Bronchial epithelial cell (primary cell): ENCODE results near the gene POP4. TPM values are rescaled to one million over a fixed set of nuclear protein-coding genes. Genes with fewer than 3 reads are reported as not detected.
A peak's percentile ranks its signal among the peaks of the same experiment; 100 is the strongest.

ENCODE experiments used
- DNase-seq: peaks from one replicate; pipeline ENCODE4 v3.0.0-alpha.2; 2010; ENCODE audit warnings: low read depth
- FAIRE-seq: peaks from 2 replicates; lab custom pipeline; 2011; peaks lifted over from hg19 to GRCh38; lab: Jason Lieb, UNC
- H3K27me3 ChIP-seq: 2 replicates; pipeline ENCODE4 v1.5.1; 2011; ENCODE audit warnings: low read length; ENCODE audit not compliant: control insufficient read depth, insufficient read depth
- H3K36me3 ChIP-seq: 2 replicates; pipeline ENCODE4 v1.5.1; 2011; ENCODE audit warnings: low read length; ENCODE audit not compliant: control insufficient read depth, insufficient read depth
- H3K4me3 ChIP-seq: 2 replicates; pipeline ENCODE4 v1.5.1; 2011; ENCODE audit warnings: mild to moderate bottlenecking, low read depth, low read length, control low read depth
- CTCF ChIP-seq: IDR thresholded peaks from 2 replicates; pipeline ENCODE4 v1.5.1; 2011; ENCODE audit warnings: mild to moderate bottlenecking, moderate library complexity, low read length, control low read depth, inconsistent platforms; ENCODE audit not compliant: insufficient read depth, severe bottlenecking
- total RNA-seq: library from RNA; depleted of rRNA; stranded (reverse); fragments of >200 nt; gene quantifications from 2 replicates; pipeline ENCODE4 v1.2.1, GENCODE V29; 2014

POP4 gene
- total RNA-seq, 1 donor from 2014 or later: 58.7 TPM

GRCh38 chr19:29610213-29610573 lies 4.1 kb downstream of the POP4 start:
- Histone ChIP-seq H3K36me3 (peaks cover 22% of the 10 kb centered on the region), H3K27me3 (no peaks in the 10 kb centered on the region), H3K4me3 (no peak overlapping the region)
- DNase-seq (no peak), FAIRE-seq (no peak)
- no peak for TF ChIP-seq CTCF

- H3K36me3 ChIP-seq: peaks cover 26% of the 10 kb centered on the region
- peak; percentile 55 for DNase-seq
- FAIRE-seq: peak; percentile 85
- no peaks in the 10 kb centered on the region for H3K27me3 ChIP-seq
- TF ChIP-seq CTCF: peak; percentile 92
- H3K4me3 ChIP-seq: no peak overlapping the region
These were observed 4.6 kb downstream of the POP4 start for GRCh38 chr19:29610574-29611271.

GRCh38 chr19:29612121-29612520 lies 6.0 kb downstream of the POP4 start:
- FAIRE-seq: no peak

GRCh38 chr19:29612801-29613595 lies 6.9 kb downstream of the POP4 start:
- Histone ChIP-seq H3K36me3 (peaks cover 28% of the 10 kb centered on the region), H3K27me3 (no peaks in the 10 kb centered on the region), H3K4me3 (no peak overlapping the region)
- DNase-seq (no peak), FAIRE-seq (no peak)
- TF ChIP-seq CTCF: no peak

More at GRCh38 chr19:29612121-29612520, 6.0 kb downstream of the POP4 start:
- peaks cover 28% of the 10 kb centered on the region for H3K36me3 ChIP-seq
- H3K4me3 ChIP-seq: no peak overlapping the region
- no peak for TF ChIP-seq CTCF
- no peaks in the 10 kb centered on the region for H3K27me3 ChIP-seq
- no peak for DNase-seq

- Histone ChIP-seq H3K36me3 (peaks cover 26% of the 10 kb centered on the region), H3K27me3 (peaks cover 1% of the 10 kb centered on the region), H3K4me3 (no peak overlapping the region)
- no peak for TF ChIP-seq CTCF
- DNase-seq (no peak), FAIRE-seq (no peak)
These were observed 8.0 kb downstream of the POP4 start for GRCh38 chr19:29614046-29614445.
